OCI-LY7 (cell line): Measurements from ENCODE around the gene SLAMF1.

Experiments used
- CTCF ChIP-seq: fragments of 200-600 bp; sonication (generic); conservative IDR thresholded peaks from 2 replicates; pipeline ENCODE4 v1.5.1; 2014; ENCODE audit warnings: mild to moderate bottlenecking, antibody characterized with exemption, low read length, moderate library complexity, mixed read lengths
- EZH2phosphoT487 ChIP-seq: fragments of 200-600 bp; sonication (generic); IDR thresholded peaks from 2 replicates; pipeline ENCODE4 v1.6.1; 2018; ENCODE audit warnings: low read depth, borderline replicate concordance, mild to moderate bottlenecking, mixed run types, antibody characterized with exemption, low read length, moderate library complexity, mixed read lengths

- no peak for TF ChIP-seq CTCF
- no peak for TF ChIP-seq EZH2phosphoT487
These were observed 25.8 kb downstream of the SLAMF1 start for GRCh38 chr1:160620942-160621632.
